Spinal cord (tissue), 10 donors: Measurements from ENCODE around the gene CLIP3. TPM values are rescaled to one million over a fixed set of nuclear protein-coding genes. Genes with fewer than 3 reads are reported as not detected.

Experiments used
- DNase-seq, 6 donors: peaks; one replicate each; pipeline versions ENCODE4 v3.0.0 to v3.0.0-alpha.2; 2013 to 2015; ENCODE audit warnings: low spot score in 6 of 6, low read depth in 4 of 6
- H3K27ac ChIP-seq: one replicate; pipeline ENCODE4 v1.5.1; 2013; ENCODE audit warnings: low read depth, low read length, control low read depth
- H3K27me3 ChIP-seq: one replicate; pipeline ENCODE4 v1.6.1; 2013; ENCODE audit warnings: low read length; ENCODE audit not compliant: control insufficient read depth, insufficient read depth
- H3K36me3 ChIP-seq: one replicate; pipeline ENCODE4 v1.6.1; 2013; ENCODE audit warnings: low read length; ENCODE audit not compliant: control insufficient read depth, insufficient read depth
- H3K4me1 ChIP-seq: one replicate; pipeline ENCODE4 v1.6.1; 2013; ENCODE audit warnings: low read length; ENCODE audit not compliant: control insufficient read depth, insufficient read depth
- H3K4me3 ChIP-seq: one replicate; pipeline ENCODE4 v1.5.1; 2013; ENCODE audit warnings: low read depth, low read length, control low read depth
- H3K9me3 ChIP-seq: one replicate; pipeline ENCODE4 v1.6.1; 2013; ENCODE audit warnings: low read length; ENCODE audit not compliant: control insufficient read depth, insufficient read depth
- WGBS: methylation state at CpG from one replicate; pipeline ENCODE4 v1.1.5; 2013; ENCODE audit warnings: missing lambda C conversion rate; ENCODE audit not compliant: insufficient coverage; 5-methylcytosine and 5-hydroxymethylcytosine counted together
- polyA plus RNA-seq, 2 donors: library from polyadenylated mRNA; unstranded; fragments of 120-200 nt; gene quantifications; one replicate each; pipeline ENCODE4 v1.2.1, GENCODE V29; 2013; ENCODE audit not compliant: insufficient read length in 2 of 2
- total RNA-seq, 2 donors: library from RNA; depleted of rRNA in 1 of 2; stranded (reverse); fragments of 120-200 nt in 1 of 2; fragments of >200 nt in 1 of 2; gene quantifications; one replicate each; pipeline versions ENCODE4 v1.2.3 to v1.2.4, GENCODE V29; 2013 to 2014
- donor health status: healthy.

CLIP3 gene
- total and polyA plus RNA-seq, 4 donors = 25.2 to 331 (median 174) TPM

DNA sequence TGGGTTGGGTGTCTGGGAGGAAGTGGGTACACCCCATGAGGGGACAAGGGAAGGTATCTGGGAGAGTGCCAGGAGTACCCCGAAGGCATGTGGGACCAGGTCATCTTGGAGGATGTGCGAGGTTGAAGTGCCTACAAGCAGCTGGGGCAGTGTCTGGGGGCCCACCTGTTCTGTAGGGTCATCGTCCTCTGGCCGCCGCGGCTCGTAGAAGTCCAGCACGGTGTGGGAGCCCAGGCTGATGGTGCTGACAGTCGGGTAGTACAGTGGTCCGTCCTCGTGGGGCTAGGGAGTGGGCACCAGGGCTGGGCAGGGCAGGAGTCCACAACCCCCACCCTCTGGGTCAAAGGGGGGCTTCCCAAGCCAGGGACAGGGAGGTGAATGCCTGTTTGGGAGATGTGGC is 22.3 kb downstream of the CLIP3 start:
- H3K4me1 ChIP-seq = peaks cover 34% of the 10 kb centered on the region
- no peak for DNase-seq
- peaks cover 16% of the 10 kb centered on the region for H3K36me3 ChIP-seq
- no peaks in the 10 kb centered on the region for H3K27me3 ChIP-seq
- H3K27ac ChIP-seq = no peak overlapping the region
- no peak overlapping the region for H3K4me3 ChIP-seq
- no peaks in the 10 kb centered on the region for H3K9me3 ChIP-seq
- WGBS = 96% methylated on average over 8 of the region's 11 CpGs

DNA sequence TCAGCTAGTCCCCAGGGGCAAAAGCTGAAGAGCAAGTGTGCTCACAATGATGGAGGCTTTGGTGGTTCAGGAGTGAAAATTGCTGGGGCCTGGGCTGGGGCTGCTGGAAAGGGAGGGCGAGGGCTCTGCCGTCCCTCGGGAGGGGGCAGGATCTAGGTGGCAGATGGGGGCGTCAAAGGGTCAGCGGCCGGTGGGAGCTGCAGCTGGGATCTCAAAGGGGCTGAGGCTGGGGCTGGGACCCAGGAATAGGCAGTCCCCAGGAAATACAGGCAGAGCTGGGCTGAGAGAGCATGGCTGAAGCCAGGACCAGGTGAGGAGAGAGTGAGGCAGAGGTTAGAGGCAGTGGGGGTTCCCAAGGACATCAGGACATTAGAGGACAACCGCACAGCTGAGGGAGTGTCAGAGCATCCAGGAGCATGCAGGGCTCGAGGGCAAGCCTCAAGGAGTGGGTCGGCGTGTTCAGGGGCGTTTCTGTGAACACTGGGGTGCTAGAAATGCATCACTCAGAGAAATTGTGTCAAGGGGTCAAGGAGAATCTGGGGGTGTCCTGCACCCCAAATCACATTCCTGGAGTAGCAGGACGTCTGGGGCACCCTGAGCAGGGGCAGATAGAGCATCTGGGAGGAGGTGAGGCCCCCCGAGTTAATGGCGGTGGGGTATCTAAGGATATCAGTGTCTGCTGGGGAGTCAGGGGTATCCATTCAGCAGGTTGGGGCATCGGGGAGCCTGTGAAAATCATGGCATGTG is 22.9 kb downstream of the CLIP3 start:
- Histone ChIP-seq H3K36me3 (peaks cover 17% of the 10 kb centered on the region), H3K4me1 (peaks cover 34% of the 10 kb centered on the region), H3K27ac (no peak overlapping the region), H3K27me3 (no peaks in the 10 kb centered on the region), H3K4me3 (peak overlapping the region; percentile 32), H3K9me3 (no peaks in the 10 kb centered on the region)
- WGBS = 58% methylated on average over 14 of the region's 15 CpGs
- DNase-seq = peak in 1 of 6 donors; percentile 6

DNA sequence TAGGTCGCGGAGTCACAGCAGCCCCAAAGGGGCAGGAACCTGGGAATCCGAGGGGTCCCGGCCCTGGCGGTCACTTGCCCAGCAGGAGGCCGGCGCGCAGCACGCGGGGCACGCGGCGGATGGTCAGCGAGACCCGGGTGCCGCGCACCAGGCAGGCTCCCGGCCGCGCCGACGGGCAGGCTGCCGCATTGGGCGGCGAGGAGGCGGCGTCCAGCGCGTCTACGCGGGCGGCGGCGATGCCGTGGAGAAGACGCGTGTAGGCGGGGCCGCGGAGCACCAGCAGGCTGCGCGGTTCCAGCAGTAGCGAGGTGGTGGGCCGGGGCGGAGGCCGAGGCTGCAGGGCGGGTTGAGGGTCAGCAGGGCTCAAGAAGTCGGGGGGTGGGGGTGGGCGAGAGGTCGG is 23.5 kb downstream of the CLIP3 start:
- no peaks in the 10 kb centered on the region for H3K9me3 ChIP-seq
- peak in 2 of 6 donors; percentile 72 to 82 for DNase-seq
- H3K27ac ChIP-seq = no peak overlapping the region
- peaks cover 20% of the 10 kb centered on the region for H3K36me3 ChIP-seq
- H3K4me3 ChIP-seq = peak overlapping the region; percentile 32
- WGBS = 1% methylated on average over 50 of the region's 50 CpGs
- no peaks in the 10 kb centered on the region for H3K27me3 ChIP-seq
- peaks cover 29% of the 10 kb centered on the region for H3K4me1 ChIP-seq

DNA sequence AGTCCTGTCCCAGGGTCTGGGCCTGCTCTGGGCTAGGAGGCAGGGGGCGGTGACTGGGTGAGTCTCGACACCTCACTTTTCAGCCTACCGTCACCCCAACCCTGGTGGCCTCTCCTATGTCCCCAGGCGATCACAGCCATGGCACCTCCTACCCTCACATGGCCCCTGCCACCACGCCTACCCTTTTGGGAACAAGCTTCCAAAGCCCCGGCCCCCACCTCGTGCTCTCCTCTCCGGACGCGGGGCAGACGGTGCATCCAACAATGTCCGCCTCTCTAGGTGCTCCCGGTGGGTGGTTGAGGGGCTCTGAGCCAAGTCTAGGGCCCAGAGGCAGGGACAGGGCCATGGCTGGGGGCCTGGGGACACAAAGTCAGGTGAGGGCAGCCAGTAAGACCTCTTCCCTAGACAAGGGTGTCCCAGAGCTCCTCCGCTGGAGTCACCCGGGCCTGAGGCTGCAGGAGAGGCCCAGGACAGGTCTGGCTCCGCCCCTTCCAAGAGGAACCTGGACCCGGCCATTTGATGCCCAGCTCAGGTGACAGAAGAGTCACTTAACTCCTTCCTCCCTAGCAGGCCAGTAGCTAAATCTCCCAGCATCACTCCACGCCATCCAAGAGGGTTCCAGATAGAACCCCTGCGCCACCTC is 24.2 kb downstream of the CLIP3 start, which contains the start of gene SYNE4:
Gene SYNE4, minus strand, starts transcription at position 478 of the 643 bp plus-strand sequence. Its CDS starts 132 bp downstream, at position 346.
- 37% methylated on average over 14 of the region's 19 CpGs for WGBS
- H3K4me3 ChIP-seq = peak within 1 kb of the TSS; percentile 32
- DNase-seq = peak in 2 of 6 donors; percentile 27 to 65
- H3K36me3 ChIP-seq = peaks cover 21% of the 10 kb centered on the region
- H3K27ac ChIP-seq = no peak within 1 kb of the TSS
- H3K4me1 ChIP-seq = peaks cover 25% of the 10 kb centered on the region
- no peaks in the 10 kb centered on the region for H3K27me3 ChIP-seq
- no peaks in the 10 kb centered on the region for H3K9me3 ChIP-seq

DNA sequence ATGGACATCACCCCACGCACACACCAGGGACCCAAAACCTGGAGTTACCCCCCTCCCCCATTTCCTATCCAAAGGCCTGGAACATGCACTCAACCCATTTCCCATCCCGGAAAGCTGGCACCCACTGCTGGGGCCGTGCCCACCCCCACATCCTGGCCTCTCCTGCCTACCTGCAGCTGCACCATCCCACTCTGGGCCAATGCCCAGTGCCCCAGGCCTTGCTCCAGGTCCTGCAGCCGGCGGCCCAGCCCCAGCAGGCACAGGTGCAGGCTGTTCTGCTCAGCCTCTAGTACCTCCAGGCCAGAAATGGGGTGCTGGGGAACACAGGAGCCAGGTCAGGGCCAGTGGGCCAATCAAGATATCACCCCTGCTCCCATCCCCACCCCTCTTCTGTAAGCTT is 25.7 kb downstream of the CLIP3 start:
- H3K36me3 ChIP-seq = peaks cover 25% of the 10 kb centered on the region
- H3K9me3 ChIP-seq = no peaks in the 10 kb centered on the region
- WGBS = 90% methylated on average over 5 of the region's 5 CpGs
- DNase-seq = no peak
- H3K4me3 ChIP-seq = no peak overlapping the region
- no peaks in the 10 kb centered on the region for H3K27me3 ChIP-seq
- H3K4me1 ChIP-seq = peaks cover 20% of the 10 kb centered on the region
- H3K27ac ChIP-seq = no peak overlapping the region

DNA sequence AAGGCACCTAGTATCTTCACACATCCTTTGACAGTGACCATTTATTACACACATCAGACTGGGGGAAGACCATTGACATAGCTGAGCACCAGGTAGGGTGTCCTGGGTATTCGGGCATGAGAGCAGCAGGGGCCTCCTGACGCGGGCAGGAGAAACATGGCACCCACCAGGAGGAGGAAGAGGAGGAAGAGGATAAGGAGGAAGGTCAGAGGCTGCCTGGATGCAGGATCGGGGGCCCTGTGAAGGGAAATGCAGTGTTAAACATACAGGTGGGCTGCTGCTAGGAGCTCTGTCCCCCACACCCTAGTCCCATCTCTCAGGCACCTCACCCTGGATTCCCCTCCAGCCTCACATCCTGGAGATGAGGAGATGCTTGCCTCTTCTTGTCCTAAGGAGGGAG is 29.4 kb downstream of the CLIP3 start:
- Histone ChIP-seq H3K36me3 (peaks cover 44% of the 10 kb centered on the region), H3K27me3 (no peaks in the 10 kb centered on the region), H3K4me3 (no peak overlapping the region), H3K27ac (no peak overlapping the region), H3K4me1 (peaks cover 12% of the 10 kb centered on the region), H3K9me3 (no peaks in the 10 kb centered on the region)
- no peak for DNase-seq
- WGBS = 93% methylated on average over 3 of the region's 4 CpGs

DNA sequence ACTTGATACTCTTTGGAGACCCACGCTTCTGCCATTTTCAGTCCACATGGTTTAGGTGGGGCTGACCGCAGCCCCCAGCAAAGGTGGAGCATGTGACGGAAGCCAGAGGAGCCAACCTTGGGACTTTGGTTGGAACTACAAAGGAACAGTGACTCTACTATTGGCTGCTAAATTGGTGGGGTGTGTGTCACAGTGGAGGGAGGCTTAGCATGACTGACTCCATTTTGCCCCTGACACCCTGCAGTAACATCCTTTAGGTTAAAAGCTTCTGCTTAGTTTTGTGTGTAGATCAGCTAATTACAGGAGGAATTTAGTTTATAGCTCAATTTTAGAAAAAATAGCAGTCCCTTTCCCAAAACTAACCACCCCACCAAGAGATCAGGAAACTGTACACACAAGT is 31.1 kb downstream of the CLIP3 start:
- Histone ChIP-seq H3K36me3 (peaks cover 50% of the 10 kb centered on the region), H3K27ac (no peak overlapping the region), H3K4me1 (peaks cover 10% of the 10 kb centered on the region), H3K9me3 (no peaks in the 10 kb centered on the region), H3K27me3 (no peaks in the 10 kb centered on the region), H3K4me3 (no peak overlapping the region)
- DNase-seq = no peak
- WGBS = 90% methylated on average over 2 of the region's 3 CpGs

DNA sequence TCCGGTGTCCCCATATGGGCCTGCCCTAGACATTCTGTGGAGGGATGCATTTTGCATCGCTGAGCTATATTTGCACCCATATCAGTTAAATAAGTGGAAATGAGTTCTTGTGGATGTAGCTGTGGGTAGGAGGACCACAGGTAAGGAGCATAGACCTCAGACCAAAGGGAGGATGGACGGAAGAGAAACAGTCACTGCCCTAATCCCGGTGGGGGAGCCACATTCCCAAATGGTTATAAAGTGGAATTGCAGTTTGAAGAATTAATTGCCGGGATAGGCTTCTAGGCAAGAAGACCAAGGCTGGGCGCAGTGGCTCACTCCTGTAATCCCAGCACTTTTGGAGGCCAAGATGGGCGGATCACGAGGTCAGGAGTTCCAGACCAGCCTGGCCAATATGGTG is 35.9 kb downstream of the CLIP3 start:
- H3K27me3 ChIP-seq = no peaks in the 10 kb centered on the region
- H3K9me3 ChIP-seq = no peaks in the 10 kb centered on the region
- H3K4me1 ChIP-seq = peaks cover 32% of the 10 kb centered on the region
- H3K36me3 ChIP-seq = peaks cover 36% of the 10 kb centered on the region
- no peak overlapping the region for H3K27ac ChIP-seq
- DNase-seq = no peak
- H3K4me3 ChIP-seq = no peak overlapping the region
- WGBS = 94% methylated on average over 5 of the region's 8 CpGs

DNA sequence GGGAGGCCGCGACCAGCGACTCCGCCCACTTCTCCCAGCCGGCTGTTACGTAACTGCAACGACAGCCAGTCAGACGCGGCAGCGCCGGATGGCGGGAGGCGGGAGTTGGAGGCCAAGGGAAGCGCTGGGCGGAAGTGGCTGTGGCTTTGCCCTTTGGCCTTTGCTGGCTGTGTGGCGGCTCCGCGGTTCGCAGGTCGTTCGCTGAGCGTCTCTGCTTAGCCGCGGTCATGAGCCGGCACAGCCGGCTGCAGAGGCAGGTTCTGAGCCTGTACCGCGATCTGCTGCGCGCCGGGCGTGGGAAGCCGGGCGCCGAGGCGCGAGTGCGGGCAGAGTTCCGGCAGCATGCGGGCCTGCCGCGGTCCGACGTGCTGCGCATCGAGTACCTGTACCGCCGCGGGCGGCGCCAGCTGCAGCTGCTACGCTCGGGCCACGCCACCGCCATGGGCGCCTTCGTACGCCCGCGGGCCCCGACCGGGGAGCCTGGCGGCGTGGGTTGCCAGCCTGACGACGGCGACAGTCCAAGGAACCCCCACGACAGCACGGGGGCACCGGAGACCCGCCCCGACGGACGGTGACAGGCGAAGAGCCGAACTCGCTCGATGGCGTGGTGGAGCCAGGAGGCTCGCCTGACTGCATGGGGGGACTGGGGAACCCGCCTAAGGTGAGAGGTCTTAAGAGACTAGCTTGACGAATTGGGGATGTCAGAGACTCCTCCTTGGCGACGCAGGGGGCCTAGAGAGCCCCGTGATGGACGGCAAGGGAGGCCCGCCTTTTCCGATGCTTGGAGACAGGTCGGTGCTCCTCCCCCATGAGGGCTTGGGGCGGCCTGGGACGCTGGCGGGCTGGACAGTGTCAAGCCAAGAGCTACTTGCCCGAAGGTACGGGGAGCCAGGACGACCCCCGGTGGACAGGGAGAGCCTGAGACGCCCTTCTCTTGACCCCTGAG is 37.4 kb downstream of the CLIP3 start, which contains the start of gene SDHAF1:
Gene SDHAF1, plus strand, starts transcription at position 141 of the 946 bp plus-strand sequence. Its CDS starts 87 bp downstream, at position 228.
- WGBS = under 1% methylated on average over 94 of the region's 97 CpGs
- H3K27ac ChIP-seq = peak within 1 kb of the TSS; percentile 69
- peaks cover 32% of the 10 kb centered on the region for H3K4me1 ChIP-seq
- H3K36me3 ChIP-seq = peaks cover 27% of the 10 kb centered on the region
- H3K4me3 ChIP-seq = peak within 1 kb of the TSS; percentile 70
- no peaks in the 10 kb centered on the region for H3K9me3 ChIP-seq
- peak; percentile 81 to 98 (median 92) for DNase-seq
- H3K27me3 ChIP-seq = no peaks in the 10 kb centered on the region
